K562 (cell line): Measurements from ENCODE around the gene ZSCAN22. TPM values are rescaled to one million over a fixed set of nuclear protein-coding genes. Genes with fewer than 3 reads are reported as not detected.

Source experiments
- ATAC-seq: fragments of 200-7000 bp; cut with Tn5 transposase; 3 replicates; pipeline ENCODE4 v1.9.1; 2020; ENCODE audit warnings: moderate library complexity
- BruUV-seq: library from RNA; stranded (reverse); fragments of 400-500 nt; replicated peaks from 2 replicates; lab custom pipeline; 2021; lab: Mats Ljungman, UMichigan
- CTCF ChIA-PET: fragments of 300-600 bp; formaldehyde crosslinking; extraction: SDS; loops from one replicate; lab custom pipeline; 2021; ENCODE audit warnings: low intra/inter-chr PET ratio; lab: Yijun Ruan, JAX
- POLR2A ChIA-PET: fragments of 300-600, 350-650 bp; sonication (Branson Sonifier 250); formaldehyde crosslinking; extraction: SDS; loops from one replicate; lab custom pipeline; 2021; ENCODE audit warnings: antibody characterized with exemption, inconsistent platforms; lab: Yijun Ruan, JAX
- DNase-seq, 4 experiments: peaks; one replicate each; pipeline versions ENCODE4 v3.0.0 to v3.0.0-alpha.2; 2011 to 2018; ENCODE audit warnings: low spot score in 3 of 4, mixed read lengths in 3 of 4; ENCODE audit errors: extremely low read depth in 1 of 4
- FAIRE-seq: peaks from 2 replicates; lab custom pipeline; 2011; peaks lifted over from hg19 to GRCh38; lab: Jason Lieb, UNC
- H2AFZ ChIP-seq: 2 replicates; pipeline ENCODE4 v1.6.0; 2011; ENCODE audit warnings: low read depth, low read length, control low read depth, inconsistent platforms
- H3K27ac ChIP-seq: fragments of 200-600 bp; 3 replicates; pipeline ENCODE4 v1.8.0; 2011; ENCODE audit warnings: low read depth, mild to moderate bottlenecking, control low read depth, inconsistent platforms, low read length, moderate library complexity, mixed read lengths; ENCODE audit errors: extremely low read depth
- H3K27me3 ChIP-seq, 2 experiments: fragments of 300-600 bp in 1 of 2; 2 replicates in 1 of 2; 3 replicates in 1 of 2; pipeline versions ENCODE4 v1.6.0 to v1.8.0; 2011; ENCODE audit warnings: inconsistent platforms in 2 of 2, low read length in 2 of 2, mild to moderate bottlenecking in 1 of 2, mixed read lengths in 1 of 2, moderate library complexity in 1 of 2; ENCODE audit not compliant: control insufficient read depth in 2 of 2, insufficient read depth in 2 of 2
- H3K36me3 ChIP-seq: fragments of 300-600 bp; 3 replicates; pipeline ENCODE4 v1.8.0; 2011; ENCODE audit warnings: mild to moderate bottlenecking, low read length, inconsistent platforms; ENCODE audit not compliant: control insufficient read depth, insufficient read depth
- H3K4me1 ChIP-seq, 2 experiments: fragments of 200-600 bp in 1 of 2; replicated peaks in 1 of 2; 2 replicates in 1 of 2; 3 replicates in 1 of 2; pipeline versions ENCODE4 v1.5.1 to v1.8.0; 2011; ENCODE audit warnings: inconsistent platforms in 2 of 2, low read length in 2 of 2, mild to moderate bottlenecking in 1 of 2, mixed read lengths in 1 of 2, moderate library complexity in 1 of 2; ENCODE audit not compliant: control insufficient read depth in 2 of 2, insufficient read depth in 2 of 2
- H3K4me2 ChIP-seq: 2 replicates; pipeline ENCODE4 v1.6.1; 2011; ENCODE audit warnings: low read length, control low read depth, inconsistent platforms, mixed read lengths; ENCODE audit not compliant: insufficient read depth
- H3K4me3 ChIP-seq: fragments of 200-600 bp; sonication (generic), shearing (Covaris generic); 2 replicates; pipeline ENCODE4 v1.5.1; 2016; ENCODE audit warnings: control low read depth, inconsistent platforms
- H3K79me2 ChIP-seq: fragments of 200-600 bp; 3 replicates; pipeline ENCODE4 v1.8.0; 2011; ENCODE audit warnings: low read length, inconsistent platforms; ENCODE audit not compliant: control insufficient read depth, insufficient read depth
- H3K9ac ChIP-seq, 2 experiments: 2 replicates each; pipeline versions ENCODE4 v1.6.0 to v1.6.1; 2011; ENCODE audit warnings: low read depth in 2 of 2, low read length in 2 of 2, control low read depth in 1 of 2, inconsistent platforms in 1 of 2, mild to moderate bottlenecking in 1 of 2, mixed read lengths in 1 of 2; ENCODE audit not compliant: insufficient read depth in 1 of 2
- H3K9me1 ChIP-seq: one replicate; pipeline ENCODE4 v1.6.0; 2011; ENCODE audit warnings: inconsistent platforms, mild to moderate bottlenecking, low read length, moderate library complexity; ENCODE audit not compliant: control insufficient read depth, insufficient read depth
- H3K9me3 ChIP-seq: replicated peaks from 2 replicates; pipeline ENCODE4 v1.5.1; 2011; ENCODE audit warnings: low read depth, low read length, inconsistent platforms; ENCODE audit not compliant: control insufficient read depth, insufficient read depth
- H4K20me1 ChIP-seq: replicated peaks from 2 replicates; pipeline ENCODE4 v1.6.1; 2011; ENCODE audit warnings: low read length, inconsistent platforms, mixed read lengths; ENCODE audit not compliant: control insufficient read depth, insufficient read depth
- RHOXF2B ChIP-seq: fragments of 250-450 bp; sonication (Bioruptor Pico); conservative IDR thresholded peaks from 2 replicates; pipeline ENCODE4 v1.5.1; 2021
- SETDB1 ChIP-seq: IDR thresholded peaks from one replicate; pipeline ENCODE4 v1.6.1; 2012; ENCODE audit warnings: low read length, control low read depth, inconsistent platforms
- SREBF2 ChIP-seq: sonication (generic); formaldehyde crosslinking; IDR thresholded peaks from 2 replicates; pipeline ENCODE4 v1.4.0; 2020; ENCODE audit warnings: mild to moderate bottlenecking, missing genetic modification reagents
- TBP ChIP-seq: optimal IDR thresholded peaks from 2 replicates; pipeline ENCODE3; 2011; ENCODE audit warnings: low read depth, low read length, improper control_type of control experiment
- ZKSCAN1 ChIP-seq: fragments of 150-350 bp; IDR thresholded peaks from 2 replicates; pipeline ENCODE4 v1.6.1; 2016; ENCODE audit warnings: low read depth, low read length
- ZNF639 ChIP-seq, 2 experiments: fragments of 200-800 bp in 1 of 2; sonication (Bioruptor generic) in 1 of 2; sonication (generic) in 1 of 2; formaldehyde crosslinking in 1 of 2; IDR thresholded peaks in 1 of 2; conservative IDR thresholded peaks in 1 of 2; 2 replicates each; pipeline versions ENCODE4 v1.5.0 to v1.6.1; 2016 to 2020; ENCODE audit warnings: missing compliant biosample characterization in 1 of 2, missing genetic modification characterization in 1 of 2, missing genetic modification reagents in 1 of 2
- WGBS: fragments of 100-300 bp; shearing (Covaris generic); methylation state at CpG from one replicate; pipeline ENCODE4 v1.1.6; 2016; ENCODE audit warnings: low coverage, mixed read lengths; ENCODE audit not compliant: insufficient coverage; ENCODE audit errors: missing lambda C conversion rate; 5-methylcytosine and 5-hydroxymethylcytosine counted together
- in situ Hi-C: fragments of 300-500 bp; cut with MboI; formaldehyde crosslinking; loops from 4 replicates; pipeline ENCODE4 v1.15.0; 2018; ENCODE audit warnings: inconsistent platforms, mixed read lengths
- intact Hi-C: fragments of 100-400 bp; cut with micrococcal nuclease; formaldehyde crosslinking; loops from 2 replicates; pipeline ENCODE4 v1.14.2; 2022
- polyA plus RNA-seq, 8 experiments: library from polyadenylated mRNA; depleted of rRNA in 4 of 8; stranded (reverse) in 5 of 8; unstranded in 3 of 8; fragments of >200 nt; fragmentation: Nextera tagmentation in 2 of 8; fragmentation: Illumina TruSeq in 1 of 8; extraction: Ambion mirVana in 2 of 8; extraction: Trizol in 1 of 8; gene quantifications; 2 replicates each; pipeline versions ENCODE4 v1.2.1 to v1.2.3, GENCODE V29; 2011 to 2014; ENCODE audit warnings: inconsistent platforms in 1 of 8, missing spikeins in 1 of 8
- total RNA-seq, 7 experiments: library from RNA; depleted of rRNA in 6 of 7; stranded (reverse); fragments of >200 nt in 6 of 7; fragmentation: Illumina TruSeq in 2 of 7; extraction: Trizol in 2 of 7; gene quantifications; 2 replicates each; pipeline versions ENCODE4 v1.2.1 to v1.2.3, GENCODE V29; 2011 to 2021; ENCODE audit warnings: low replicate concordance in 1 of 7
- TF ChIP-seq, protein P1 (sequence below): sonication (generic); formaldehyde crosslinking; IDR thresholded peaks from 2 replicates; pipeline ENCODE4 v1.5.0; 2020; ENCODE audit warnings: missing genetic modification reagents
- TF ChIP-seq, protein P2 (sequence below): IDR thresholded peaks from 2 replicates; pipeline ENCODE4 v1.6.1; 2014; ENCODE audit warnings: antibody characterized with exemption

The ZSCAN22 gene
- total and polyA plus RNA-seq, 9 of the 15 experiments (the other 6 are each of a cell fraction or from before 2014, with no cell fraction given): 0.98 to 5.3 (median 3.0) TPM

- Histone ChIP-seq H3K4me1 (peaks cover 9 to 19% of the 10 kb centered on the region in 2 experiments; a peak in 4 of 5 replicates), H3K4me2 (no peak overlapping the region), H3K9ac (no peak overlapping the region), H3K36me3 (peaks cover 49% of the 10 kb centered on the region), H3K27me3 (no peaks in the 10 kb centered on the region), H3K4me3 (no peak overlapping the region), H2AFZ (no peak overlapping the region), H3K79me2 (peaks cover 9% of the 10 kb centered on the region; the same call in 2 of the 3 replicates), H3K27ac (no peak overlapping the region), H3K9me1 (no peaks in the 10 kb centered on the region), H4K20me1 (no peaks in the 10 kb centered on the region), H3K9me3 (peaks cover 2% of the 10 kb centered on the region; the same call in 1 of the 2 replicates)
- TF ChIP-seq, protein P1, sequence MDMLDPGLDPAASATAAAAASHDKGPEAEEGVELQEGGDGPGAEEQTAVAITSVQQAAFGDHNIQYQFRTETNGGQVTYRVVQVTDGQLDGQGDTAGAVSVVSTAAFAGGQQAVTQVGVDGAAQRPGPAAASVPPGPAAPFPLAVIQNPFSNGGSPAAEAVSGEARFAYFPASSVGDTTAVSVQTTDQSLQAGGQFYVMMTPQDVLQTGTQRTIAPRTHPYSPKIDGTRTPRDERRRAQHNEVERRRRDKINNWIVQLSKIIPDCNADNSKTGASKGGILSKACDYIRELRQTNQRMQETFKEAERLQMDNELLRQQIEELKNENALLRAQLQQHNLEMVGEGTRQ (CRISPR knock-in tag): no peak
- no peak for TF ChIP-seq RHOXF2B (CRISPR knock-in tag)
- TF ChIP-seq SETDB1: no peak
- TF ChIP-seq, protein P2, sequence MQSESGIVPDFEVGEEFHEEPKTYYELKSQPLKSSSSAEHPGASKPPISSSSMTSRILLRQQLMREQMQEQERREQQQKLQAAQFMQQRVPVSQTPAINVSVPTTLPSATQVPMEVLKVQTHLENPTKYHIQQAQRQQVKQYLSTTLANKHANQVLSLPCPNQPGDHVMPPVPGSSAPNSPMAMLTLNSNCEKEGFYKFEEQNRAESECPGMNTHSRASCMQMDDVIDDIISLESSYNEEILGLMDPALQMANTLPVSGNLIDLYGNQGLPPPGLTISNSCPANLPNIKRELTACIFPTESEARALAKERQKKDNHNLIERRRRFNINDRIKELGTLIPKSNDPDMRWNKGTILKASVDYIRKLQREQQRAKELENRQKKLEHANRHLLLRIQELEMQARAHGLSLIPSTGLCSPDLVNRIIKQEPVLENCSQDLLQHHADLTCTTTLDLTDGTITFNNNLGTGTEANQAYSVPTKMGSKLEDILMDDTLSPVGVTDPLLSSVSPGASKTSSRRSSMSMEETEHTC: no peak
- no peak for TF ChIP-seq ZNF639 (CRISPR knock-in tag; conservative IDR thresholded peaks at IDR 0.05 in 1 of 2, IDR thresholded peaks at IDR 0.05 in 1 of 2)
- no peak for TF ChIP-seq TBP
- TF ChIP-seq ZKSCAN1: no peak
- no peak for TF ChIP-seq SREBF2 (CRISPR knock-in tag)
- intact Hi-C loops: no loop called here
- FAIRE-seq (no peak), DNase-seq (no peak), ATAC-seq (no peak)
- ChIA-PET POLR2A (interaction anchor here (0.6 to 2.4 kb wide), 3 partner anchors 12 to 27 kb away, joined by 3 to 11 read pairs (median 3); no protein-coding TSS in a partner anchor), CTCF (no interaction called here)
- in situ Hi-C loops: no loop called here
- WGBS: 94% methylated on average over 19 of the region's 19 CpGs
- no TSS peak for BruUV-seq
These were observed 8.0 kb downstream of the ZSCAN22 start for GRCh38 chr19:58334691-58335249.
